Hepatocyte (in vitro differentiated cells): ENCODE data around the gene UQCC2. TPM values are rescaled to one million over a fixed set of nuclear protein-coding genes. Genes with fewer than 3 reads are reported as not detected.

Experiments
- DNase-seq: peaks from one replicate; pipeline ENCODE4 v3.0.0-alpha.2; 2016; ENCODE audit warnings: low spot score
- H2AFZ ChIP-seq: fragments of 200-600 bp; sonication (generic); 2 replicates; pipeline ENCODE4 v1.6.0; 2016; ENCODE audit warnings: antibody characterized with exemption, mild to moderate bottlenecking
- H3K27ac ChIP-seq: fragments of 200-600 bp; sonication (generic); 2 replicates; pipeline ENCODE4 v1.5.1; 2016; ENCODE audit warnings: mild to moderate bottlenecking
- H3K27me3 ChIP-seq: fragments of 200-600 bp; sonication (generic); 2 replicates; pipeline ENCODE4 v1.6.1; 2016
- H3K36me3 ChIP-seq: fragments of 200-600 bp; sonication (generic); replicated peaks from 2 replicates; pipeline ENCODE4 v1.5.1; 2016; ENCODE audit warnings: low read depth; ENCODE audit not compliant: insufficient read depth
- H3K4me1 ChIP-seq: fragments of 200-600 bp; sonication (generic); 2 replicates; pipeline ENCODE4 v1.5.1; 2016; ENCODE audit warnings: mild to moderate bottlenecking, moderate library complexity; ENCODE audit not compliant: insufficient read depth
- H3K4me2 ChIP-seq: fragments of 200-600 bp; sonication (generic); 2 replicates; pipeline ENCODE4 v1.6.0; 2016
- H3K4me3 ChIP-seq: fragments of 200-600 bp; sonication (generic); 2 replicates; pipeline ENCODE4 v1.5.1; 2016; ENCODE audit warnings: mild to moderate bottlenecking
- H3K79me2 ChIP-seq: fragments of 200-600 bp; sonication (generic); 2 replicates; pipeline ENCODE4 v1.6.0; 2017; ENCODE audit warnings: mild to moderate bottlenecking
- H3K9me2 ChIP-seq: fragments of 200-600 bp; sonication (generic); replicated peaks from 2 replicates; pipeline ENCODE4 v1.6.0; 2017; ENCODE audit warnings: mild to moderate bottlenecking; ENCODE audit not compliant: insufficient read depth
- H3K9me3 ChIP-seq: fragments of 200-600 bp; sonication (generic); 2 replicates; pipeline ENCODE4 v1.5.1; 2016; ENCODE audit warnings: low read depth, mild to moderate bottlenecking
- H4K20me1 ChIP-seq: fragments of 200-600 bp; sonication (generic); 2 replicates; pipeline ENCODE4 v1.6.0; 2016; ENCODE audit warnings: mild to moderate bottlenecking; ENCODE audit not compliant: insufficient read depth, poor library complexity, severe bottlenecking
- EZH2 ChIP-seq: fragments of 200-600 bp; sonication (generic); IDR thresholded peaks from 2 replicates; pipeline ENCODE4 v1.6.1; 2016; ENCODE audit warnings: antibody characterized with exemption, mild to moderate bottlenecking, borderline replicate concordance
- EZH2phosphoT487 ChIP-seq: fragments of 200-600 bp; sonication (generic); IDR thresholded peaks from one replicate; pipeline ENCODE4 v1.6.1; 2018; ENCODE audit warnings: antibody characterized with exemption, mild to moderate bottlenecking, low read depth, moderate library complexity; ENCODE audit not compliant: unreplicated experiment, severe bottlenecking
- WGBS: methylation state at CpG from one replicate; pipeline ENCODE4 v1.1.6; 2016; ENCODE audit warnings: low lambda C conversion rate; ENCODE audit errors: missing lambda C conversion rate; 5-methylcytosine and 5-hydroxymethylcytosine counted together
- polyA plus RNA-seq: library from polyadenylated mRNA; unstranded; fragments of >200 nt; fragmentation: Nextera tagmentation; extraction: Ambion mirVana; gene quantifications from 2 replicates; pipeline ENCODE4 v1.2.1, GENCODE V29; 2016
- total RNA-seq: library from RNA; depleted of rRNA; stranded (reverse); fragments of >200 nt; gene quantifications from 2 replicates; pipeline ENCODE4 v1.2.3, GENCODE V29; 2014
- TF ChIP-seq, protein P1 (sequence below): fragments of 200-600 bp; sonication (generic); IDR thresholded peaks from 2 replicates; pipeline ENCODE4 v1.5.1; 2016; ENCODE audit warnings: antibody characterized with exemption, mild to moderate bottlenecking; ENCODE audit not compliant: poor library complexity

The UQCC2 gene
- total and polyA plus RNA-seq, 2 experiments from 2014 or later: 44.7 to 151 TPM

DNA sequence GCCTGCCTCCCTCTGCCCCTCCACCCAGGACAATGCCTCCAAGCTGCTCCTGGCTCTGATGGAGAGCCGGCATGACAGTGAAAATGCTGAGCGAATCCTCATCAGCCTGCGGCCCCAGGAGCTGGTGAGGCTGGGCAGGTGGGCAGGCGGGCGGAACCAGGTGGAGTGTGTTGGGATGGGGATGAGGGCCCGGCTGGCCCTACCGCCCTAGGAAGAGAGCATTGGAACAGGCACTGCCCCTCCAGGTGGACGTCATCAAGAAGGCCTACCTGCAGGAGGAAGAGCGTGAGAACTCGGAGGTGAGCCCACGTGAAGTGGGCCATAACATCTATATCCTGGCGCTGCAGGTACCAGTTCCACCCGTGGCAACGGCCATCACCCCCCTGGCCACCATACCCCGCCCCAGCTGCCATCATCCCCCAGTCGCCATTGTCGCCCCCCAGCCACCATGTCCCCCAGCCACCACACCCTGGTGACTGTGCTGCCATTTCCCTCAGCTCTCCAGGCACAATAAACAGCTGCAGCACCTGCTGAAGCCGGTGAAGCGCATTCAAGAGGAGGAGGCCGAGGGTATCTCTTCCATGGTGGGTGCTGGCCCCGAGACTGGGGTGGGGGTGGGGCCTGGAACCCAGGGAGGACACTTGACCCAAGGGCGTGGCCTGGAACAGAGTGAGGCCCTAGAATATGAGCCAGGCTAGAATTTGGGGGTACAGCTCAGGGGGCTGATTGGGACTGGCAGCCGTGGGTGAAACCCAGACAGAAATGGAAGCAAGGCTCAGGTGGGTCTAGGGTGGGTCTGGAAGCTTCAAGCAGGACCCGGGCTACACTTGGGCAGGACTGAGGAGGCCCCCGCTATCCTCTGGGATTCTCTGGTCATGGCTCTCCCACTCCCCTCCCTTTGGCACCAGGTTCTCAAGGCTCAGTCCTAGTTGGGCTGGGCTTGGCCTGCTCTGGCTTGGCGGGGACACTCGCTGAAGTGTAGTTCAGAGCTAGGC, 24.2 kb downstream of the UQCC2 start:
- Histone ChIP-seq H4K20me1 (no peaks in the 10 kb centered on the region), H3K9me2 (no peaks in the 10 kb centered on the region), H3K79me2 (no peaks in the 10 kb centered on the region), H3K4me2 (no peak overlapping the region), H3K9me3 (no peaks in the 10 kb centered on the region), H3K27me3 (no peaks in the 10 kb centered on the region), H3K4me1 (no peaks in the 10 kb centered on the region), H3K36me3 (no peaks in the 10 kb centered on the region), H2AFZ (no peak overlapping the region), H3K27ac (no peak overlapping the region), H3K4me3 (no peak overlapping the region)
- no peak for DNase-seq
- TF ChIP-seq EZH2 (no peak), EZH2phosphoT487 (no peak)
- TF ChIP-seq, protein P1, sequence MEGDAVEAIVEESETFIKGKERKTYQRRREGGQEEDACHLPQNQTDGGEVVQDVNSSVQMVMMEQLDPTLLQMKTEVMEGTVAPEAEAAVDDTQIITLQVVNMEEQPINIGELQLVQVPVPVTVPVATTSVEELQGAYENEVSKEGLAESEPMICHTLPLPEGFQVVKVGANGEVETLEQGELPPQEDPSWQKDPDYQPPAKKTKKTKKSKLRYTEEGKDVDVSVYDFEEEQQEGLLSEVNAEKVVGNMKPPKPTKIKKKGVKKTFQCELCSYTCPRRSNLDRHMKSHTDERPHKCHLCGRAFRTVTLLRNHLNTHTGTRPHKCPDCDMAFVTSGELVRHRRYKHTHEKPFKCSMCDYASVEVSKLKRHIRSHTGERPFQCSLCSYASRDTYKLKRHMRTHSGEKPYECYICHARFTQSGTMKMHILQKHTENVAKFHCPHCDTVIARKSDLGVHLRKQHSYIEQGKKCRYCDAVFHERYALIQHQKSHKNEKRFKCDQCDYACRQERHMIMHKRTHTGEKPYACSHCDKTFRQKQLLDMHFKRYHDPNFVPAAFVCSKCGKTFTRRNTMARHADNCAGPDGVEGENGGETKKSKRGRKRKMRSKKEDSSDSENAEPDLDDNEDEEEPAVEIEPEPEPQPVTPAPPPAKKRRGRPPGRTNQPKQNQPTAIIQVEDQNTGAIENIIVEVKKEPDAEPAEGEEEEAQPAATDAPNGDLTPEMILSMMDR: no peak
- 92% methylated on average over 22 of the region's 27 CpGs for WGBS

DNA sequence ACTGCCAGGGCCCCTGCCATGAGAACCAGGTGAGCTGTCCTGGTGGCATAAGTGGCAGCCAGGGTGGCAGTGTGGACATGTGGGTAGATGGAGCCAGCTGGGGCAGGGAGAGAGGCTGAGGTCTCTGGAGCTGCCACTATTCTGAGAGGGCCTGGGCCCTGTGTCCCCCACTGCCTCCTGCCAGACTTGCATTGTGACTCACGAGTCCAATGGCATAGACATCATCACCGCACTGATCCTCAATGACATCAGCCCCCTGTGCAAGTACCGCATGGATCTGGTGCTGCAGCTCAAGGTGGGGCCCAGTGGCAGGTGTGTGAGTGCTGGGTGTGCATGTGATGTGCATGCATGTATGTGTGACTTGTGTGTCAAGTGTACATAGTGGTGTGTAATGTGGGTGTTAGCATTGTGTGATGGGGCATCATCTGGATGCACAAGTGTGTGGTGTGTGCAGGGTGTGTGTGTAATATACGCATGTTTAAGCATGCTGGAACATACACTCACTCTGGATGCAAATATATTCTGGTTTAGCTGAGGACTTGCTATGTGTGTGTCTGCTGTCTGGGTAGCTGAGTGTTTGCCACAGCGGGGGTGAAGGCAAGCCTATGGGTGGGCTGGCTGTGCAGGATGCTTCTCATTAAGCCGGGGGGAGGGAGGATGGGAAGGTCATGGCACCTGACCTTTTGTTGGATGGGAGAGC, 25.1 kb downstream of the UQCC2 start:
- 86% methylated on average over 6 of the region's 6 CpGs for WGBS
- no peaks in the 10 kb centered on the region for H3K36me3 ChIP-seq
- TF ChIP-seq, protein P1: no peak
- TF ChIP-seq EZH2 (no peak), EZH2phosphoT487 (no peak)
- no peak overlapping the region for H3K4me2 ChIP-seq
- no peaks in the 10 kb centered on the region for H3K79me2 ChIP-seq
- no peak overlapping the region for H3K27ac ChIP-seq
- no peaks in the 10 kb centered on the region for H3K27me3 ChIP-seq
- H3K9me3 ChIP-seq: no peaks in the 10 kb centered on the region
- H3K4me3 ChIP-seq: no peak overlapping the region
- no peaks in the 10 kb centered on the region for H3K9me2 ChIP-seq
- H3K4me1 ChIP-seq: no peaks in the 10 kb centered on the region
- DNase-seq: no peak
- no peak overlapping the region for H2AFZ ChIP-seq
- H4K20me1 ChIP-seq: no peaks in the 10 kb centered on the region

DNA sequence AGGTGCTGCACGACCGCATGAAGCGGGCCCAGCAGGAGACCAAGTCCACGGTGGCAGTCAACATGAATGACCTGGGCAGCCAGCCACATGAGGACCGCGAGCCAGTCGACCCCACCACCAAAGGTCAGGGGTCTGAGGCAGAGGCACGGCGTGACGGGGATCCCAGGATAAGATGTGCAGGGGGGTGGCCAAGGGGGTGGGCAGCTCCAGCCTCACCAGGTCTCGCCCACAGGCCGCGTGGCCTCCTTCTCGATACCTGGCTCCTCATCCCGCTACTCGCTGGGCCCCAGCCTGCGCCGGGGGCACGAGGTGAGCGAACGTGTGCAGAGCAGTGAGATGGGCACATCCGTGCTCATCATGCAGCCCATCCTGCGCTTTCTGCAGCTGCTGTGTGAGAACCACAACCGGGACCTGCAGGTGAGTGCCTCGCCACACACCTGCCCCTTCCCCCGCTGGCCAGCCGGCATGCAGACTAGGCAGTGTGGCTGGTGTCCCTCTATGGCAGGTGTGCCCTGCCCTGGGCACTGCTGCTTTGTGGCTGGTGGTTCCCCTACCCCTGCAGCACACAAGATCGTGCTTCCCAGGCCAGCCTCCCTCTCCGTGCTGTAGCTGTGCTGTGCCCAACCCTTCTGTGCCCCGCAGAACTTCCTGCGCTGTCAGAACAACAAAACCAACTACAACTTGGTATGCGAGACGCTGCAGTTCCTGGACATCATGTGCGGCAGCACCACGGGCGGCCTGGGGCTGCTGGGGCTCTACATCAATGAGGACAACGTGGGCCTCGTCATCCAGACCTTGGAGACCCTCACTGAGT, 25.9 kb downstream of the UQCC2 start:
- no peak overlapping the region for H3K4me3 ChIP-seq
- H3K9me2 ChIP-seq: no peaks in the 10 kb centered on the region
- no peaks in the 10 kb centered on the region for H3K27me3 ChIP-seq
- H3K9me3 ChIP-seq: no peaks in the 10 kb centered on the region
- H2AFZ ChIP-seq: no peak overlapping the region
- no peak for DNase-seq
- TF ChIP-seq EZH2 (no peak), EZH2phosphoT487 (no peak)
- TF ChIP-seq, protein P1: no peak
- H3K4me2 ChIP-seq: no peak overlapping the region
- H3K27ac ChIP-seq: no peak overlapping the region
- 94% methylated on average over 28 of the region's 38 CpGs for WGBS
- H3K36me3 ChIP-seq: no peaks in the 10 kb centered on the region
- H4K20me1 ChIP-seq: no peaks in the 10 kb centered on the region
- H3K4me1 ChIP-seq: no peaks in the 10 kb centered on the region
- H3K79me2 ChIP-seq: no peaks in the 10 kb centered on the region
